ENCODE data around the gene NDUFV3. TPM values are rescaled to one million over a fixed set of nuclear protein-coding genes. Genes with fewer than 3 reads are reported as not detected.
"Not testable (repeated sequence)": the region's sequence is repeated elsewhere in the genome, so short reads cannot be mapped to it uniquely, and the experiment has no call there.

NDUFV3 gene
- total RNA-seq, 2 donors from 2014 or later: 32.9 to 54.0 TPM

GRCh38 chr21:42887326-42887725 lies 5.8 kb upstream of the NDUFV3 start:
- Mint-ChIP-seq H3K9me3 (no peaks in the 10 kb centered on the region), H3K4me1 (ENCODE audit: low read depth in 2 of 2) (peaks cover 1 to 2% of the 10 kb centered on the region in 2 donors), H3K27me3 (no peaks in the 10 kb centered on the region), H3K4me3 (no peak overlapping the region), H3K27ac (no peak overlapping the region), H3K36me3 (no peaks in the 10 kb centered on the region)
- no peak for ATAC-seq
- no peak for DNase-seq (ENCODE audit: low spot score)

- peak in 1 of 2 donors; percentile 18 for ATAC-seq
- peak overlapping the region; percentile 93 for H3K4me3 Mint-ChIP-seq
- DNase-seq (ENCODE audit: low spot score): no peak
- H3K9me3 Mint-ChIP-seq: no peaks in the 10 kb centered on the region
- H3K36me3 Mint-ChIP-seq: no peaks in the 10 kb centered on the region
- H3K27ac Mint-ChIP-seq: peak overlapping the region; percentile 84
- H3K4me1 Mint-ChIP-seq (ENCODE audit: low read depth in 2 of 2): peaks cover 6 to 10% of the 10 kb centered on the region in 2 donors
- H3K27me3 Mint-ChIP-seq: no peaks in the 10 kb centered on the region
These were observed 553 bp upstream of the NDUFV3 start for GRCh38 chr21:42892582-42892930.

GRCh38 chr21:42900446-42900845 lies 7.3 kb downstream of the NDUFV3 start:
- ATAC-seq: no peak
- Mint-ChIP-seq H3K4me1 (ENCODE audit: low read depth in 2 of 2) (peaks cover 6 to 10% of the 10 kb centered on the region in 2 donors), H3K27ac (no peak overlapping the region), H3K4me3 (no peak overlapping the region), H3K36me3 (peaks cover 12% of the 10 kb centered on the region), H3K27me3 (no peaks in the 10 kb centered on the region), H3K9me3 (no peaks in the 10 kb centered on the region)
- no peak for DNase-seq (ENCODE audit: low spot score)

- DNase-seq (ENCODE audit: low spot score): no peak
- Mint-ChIP-seq H3K9me3 (no peaks in the 10 kb centered on the region), H3K27me3 (no peaks in the 10 kb centered on the region), H3K27ac (no peak overlapping the region), H3K4me3 (no peak overlapping the region), H3K36me3 (peaks cover 12% of the 10 kb centered on the region), H3K4me1 (ENCODE audit: low read depth in 2 of 2) (peaks cover 0 to 7% of the 10 kb centered on the region in 2 donors)
- ATAC-seq: no peak
These were observed 10.7 kb downstream of the NDUFV3 start for GRCh38 chr21:42903817-42904216.

DNA sequence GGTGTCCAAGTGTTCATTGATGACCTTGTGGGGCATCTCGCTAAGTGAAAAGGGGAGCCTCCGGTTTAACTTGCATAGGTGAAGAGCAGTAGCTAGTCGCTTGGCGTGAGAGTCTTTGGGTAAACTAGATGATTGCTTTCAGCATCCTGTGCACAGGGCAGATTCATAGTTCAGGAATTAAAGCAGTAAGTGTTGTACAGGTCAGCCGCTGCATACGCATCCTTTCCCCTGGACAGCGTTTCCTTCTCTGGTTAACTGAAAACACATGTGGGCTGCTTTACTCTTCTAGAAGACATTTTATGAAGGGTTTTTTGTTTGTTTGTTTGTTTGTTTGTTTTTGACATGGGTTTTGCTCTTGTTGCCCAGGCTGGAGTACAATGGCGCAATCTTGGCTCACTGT lies 12.1 kb downstream of the NDUFV3 start:
- H3K27me3 Mint-ChIP-seq: no peaks in the 10 kb centered on the region
- H3K36me3 Mint-ChIP-seq: peaks cover 15% of the 10 kb centered on the region
- DNase-seq (ENCODE audit: low spot score): no peak
- no peak for ATAC-seq
- no peak overlapping the region for H3K27ac Mint-ChIP-seq
- H3K4me3 Mint-ChIP-seq: no peak overlapping the region
- peaks cover 0 to 5% of the 10 kb centered on the region in 2 donors for H3K4me1 Mint-ChIP-seq (ENCODE audit: low read depth in 2 of 2)
- H3K9me3 Mint-ChIP-seq: no peaks in the 10 kb centered on the region

GRCh38 chr21:42906233-42906632 lies 13.1 kb downstream of the NDUFV3 start:
- Mint-ChIP-seq H3K27ac (no peak overlapping the region), H3K36me3 (peaks cover 19% of the 10 kb centered on the region), H3K27me3 (no peaks in the 10 kb centered on the region), H3K4me1 (ENCODE audit: low read depth in 2 of 2) (peaks cover 0 to 5% of the 10 kb centered on the region in 2 donors), H3K4me3 (no peak overlapping the region), H3K9me3 (no peaks in the 10 kb centered on the region)
- ATAC-seq (no peak), DNase-seq (ENCODE audit: low spot score) (no peak)

- not testable (repeated sequence) for ATAC-seq; H3K27ac Mint-ChIP-seq; H3K4me1 Mint-ChIP-seq (ENCODE audit: low read depth in 2 of 2); H3K9me3 Mint-ChIP-seq; DNase-seq (ENCODE audit: low spot score); H3K27me3 Mint-ChIP-seq; H3K4me3 Mint-ChIP-seq
- H3K36me3 Mint-ChIP-seq: peaks cover 16% of the 10 kb centered on the region
These were observed 15.4 kb downstream of the NDUFV3 start for GRCh38 chr21:42908484-42908883.

GRCh38 chr21:42911920-42912319 lies 18.8 kb downstream of the NDUFV3 start:
- not testable (repeated sequence) for H3K9me3 Mint-ChIP-seq; H3K27me3 Mint-ChIP-seq; H3K4me3 Mint-ChIP-seq; ATAC-seq; DNase-seq (ENCODE audit: low spot score); H3K4me1 Mint-ChIP-seq (ENCODE audit: low read depth in 2 of 2); H3K36me3 Mint-ChIP-seq; H3K27ac Mint-ChIP-seq

GRCh38 chr21:42913476-42913875 lies 20.4 kb downstream of the NDUFV3 start:
- Mint-ChIP-seq H3K27ac (no peak overlapping the region), H3K36me3 (peaks cover 7% of the 10 kb centered on the region)
- no peak for ATAC-seq

DNA sequence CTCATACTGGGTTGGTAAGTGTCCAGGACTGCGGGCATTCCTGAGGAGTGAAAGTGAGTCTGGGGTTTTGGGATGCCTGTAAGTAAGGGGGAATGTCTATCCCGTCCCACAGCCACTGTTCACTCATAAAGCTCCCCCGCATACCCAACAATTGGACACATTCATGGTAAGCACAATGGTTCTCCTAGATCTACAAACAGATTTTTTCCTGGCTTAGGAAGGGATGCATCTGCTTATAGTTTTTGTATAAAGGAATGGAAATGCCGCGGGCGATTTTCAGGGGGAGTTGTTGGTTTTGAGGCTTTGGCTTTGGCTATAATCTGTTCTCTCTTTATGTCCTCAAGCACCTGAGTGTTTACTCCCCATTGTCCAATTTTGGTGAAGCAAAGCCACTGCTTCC lies 25.2 kb downstream of the NDUFV3 start:
- Mint-ChIP-seq H3K27ac (no peak overlapping the region), H3K4me1 (ENCODE audit: low read depth in 2 of 2) (peaks cover 2% of the 10 kb centered on the region in 2 donors), H3K27me3 (no peaks in the 10 kb centered on the region), H3K4me3 (no peak overlapping the region), H3K9me3 (no peaks in the 10 kb centered on the region), H3K36me3 (no peaks in the 10 kb centered on the region)
- DNase-seq (ENCODE audit: low spot score) (no peak), ATAC-seq (no peak)

More at GRCh38 chr21:42913476-42913875, 20.4 kb downstream of the NDUFV3 start:
- no peak for DNase-seq (ENCODE audit: low spot score)
- no peaks in the 10 kb centered on the region for H3K4me1 Mint-ChIP-seq (ENCODE audit: low read depth in 2 of 2)
- no peaks in the 10 kb centered on the region for H3K27me3 Mint-ChIP-seq
- no peaks in the 10 kb centered on the region for H3K9me3 Mint-ChIP-seq
- no peak overlapping the region for H3K4me3 Mint-ChIP-seq

DNA sequence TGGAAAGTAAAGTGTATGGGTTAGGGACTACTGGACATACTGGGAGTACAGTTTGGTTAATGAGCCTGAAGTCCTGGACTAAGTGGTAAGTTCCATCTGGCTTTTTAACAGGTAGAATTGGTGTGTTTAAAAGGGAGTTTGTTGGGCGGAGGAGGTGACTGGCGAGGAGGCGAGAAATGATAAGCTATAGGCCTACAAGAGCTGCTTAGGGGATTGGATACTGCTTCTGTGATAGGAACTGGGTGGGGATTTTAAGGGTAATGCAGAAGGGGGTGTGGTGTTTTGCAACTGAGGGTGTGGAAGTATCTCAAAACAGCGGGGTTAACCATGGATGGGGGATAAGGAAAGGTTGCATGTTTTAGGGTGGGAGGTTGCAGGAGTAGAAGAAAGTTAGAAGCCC lies 28.8 kb downstream of the NDUFV3 start:
- DNase-seq (ENCODE audit: low spot score) (no peak), ATAC-seq (no peak)
- H3K4me3 Mint-ChIP-seq: no peak overlapping the region
- H3K36me3 Mint-ChIP-seq: no peaks in the 10 kb centered on the region
- H3K27ac Mint-ChIP-seq: no peak overlapping the region
- H3K4me1 Mint-ChIP-seq (ENCODE audit: low read depth in 2 of 2): peaks cover 14 to 15% of the 10 kb centered on the region in 2 donors
- no peaks in the 10 kb centered on the region for H3K9me3 Mint-ChIP-seq
- no peaks in the 10 kb centered on the region for H3K27me3 Mint-ChIP-seq

GRCh38 chr21:42922918-42923317 lies 29.8 kb downstream of the NDUFV3 start:
- Mint-ChIP-seq H3K36me3 (no peaks in the 10 kb centered on the region), H3K27ac (no peak overlapping the region), H3K4me3 (no peak overlapping the region), H3K27me3 (no peaks in the 10 kb centered on the region), H3K4me1 (ENCODE audit: low read depth in 2 of 2) (peaks cover 14 to 15% of the 10 kb centered on the region in 2 donors), H3K9me3 (no peaks in the 10 kb centered on the region)
- ATAC-seq (no peak), DNase-seq (ENCODE audit: low spot score) (no peak)

DNA sequence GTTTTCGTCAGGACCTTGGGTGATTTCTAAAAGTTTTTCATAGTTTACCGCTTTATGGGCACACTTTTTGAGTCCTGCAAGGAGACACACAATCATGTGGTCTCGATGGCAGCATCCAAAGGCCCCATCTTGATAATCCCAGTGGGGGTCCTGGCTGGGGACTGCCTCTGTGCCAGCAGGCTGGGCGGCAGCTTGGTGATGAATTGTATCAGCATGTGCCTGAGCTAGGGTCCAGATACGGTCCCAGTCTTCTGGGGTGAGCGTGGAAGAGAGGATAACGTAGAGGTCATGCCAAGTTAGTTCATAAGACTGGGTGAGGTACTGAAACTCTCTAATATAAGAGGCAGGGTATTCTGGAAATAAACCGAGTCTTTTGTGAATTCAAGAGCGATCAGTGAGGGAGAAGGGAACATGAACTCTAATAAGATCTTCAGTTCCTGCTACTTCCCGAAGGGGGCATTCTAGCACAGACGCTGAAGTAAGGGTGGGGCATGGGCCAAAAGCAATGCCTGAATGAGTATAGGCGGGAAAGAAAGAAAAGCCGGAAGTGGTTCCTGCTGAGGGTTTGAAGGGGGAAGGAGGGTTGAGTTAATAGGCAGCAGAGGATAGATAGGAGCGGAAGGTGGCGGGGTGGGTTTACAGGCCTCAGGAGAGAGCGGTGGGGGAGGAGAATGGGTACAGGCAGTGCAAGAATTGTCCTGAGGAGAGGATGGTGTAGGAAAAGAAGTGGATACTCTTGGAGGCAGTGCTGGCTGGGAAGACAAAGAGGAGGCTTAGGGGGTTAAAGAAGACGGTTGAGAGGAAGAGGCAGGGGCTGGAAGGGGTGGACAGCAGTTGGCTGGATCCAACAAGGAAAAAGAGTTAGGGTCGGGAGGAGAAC lies 30.7 kb downstream of the NDUFV3 start:
- H3K9me3 Mint-ChIP-seq: no peaks in the 10 kb centered on the region
- DNase-seq (ENCODE audit: low spot score) (peak; percentile 79), ATAC-seq (peak; percentile 96 to 98)
- H3K27ac Mint-ChIP-seq: peak overlapping the region; percentile 58 to 61
- no peaks in the 10 kb centered on the region for H3K36me3 Mint-ChIP-seq
- H3K27me3 Mint-ChIP-seq: no peaks in the 10 kb centered on the region
- peak overlapping the region; percentile 62 for H3K4me3 Mint-ChIP-seq
- H3K4me1 Mint-ChIP-seq (ENCODE audit: low read depth in 2 of 2): peaks cover 14 to 15% of the 10 kb centered on the region in 2 donors

DNA sequence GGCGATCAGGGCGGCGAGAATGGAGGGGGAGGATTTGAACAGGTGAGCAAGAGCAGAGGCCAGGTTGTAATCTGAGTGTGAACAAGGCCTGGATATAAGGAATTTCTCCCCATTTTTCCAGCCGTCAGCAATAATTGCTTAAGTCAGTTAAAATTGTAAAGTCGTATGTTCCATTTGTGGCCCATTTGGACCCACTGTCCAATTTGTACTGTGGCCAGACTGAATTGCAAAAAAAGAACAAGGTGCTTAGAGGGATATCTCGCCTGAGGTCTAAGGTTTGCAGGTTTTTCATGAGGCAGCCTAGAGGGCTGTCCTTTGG lies 31.3 kb downstream of the NDUFV3 start:
- no peaks in the 10 kb centered on the region for H3K9me3 Mint-ChIP-seq
- DNase-seq (ENCODE audit: low spot score): no peak
- H3K27me3 Mint-ChIP-seq: no peaks in the 10 kb centered on the region
- no peaks in the 10 kb centered on the region for H3K36me3 Mint-ChIP-seq
- peak overlapping the region; percentile 62 for H3K4me3 Mint-ChIP-seq
- peaks cover 14 to 15% of the 10 kb centered on the region in 2 donors for H3K4me1 Mint-ChIP-seq (ENCODE audit: low read depth in 2 of 2)
- peak overlapping the region; percentile 58 to 61 for H3K27ac Mint-ChIP-seq
- no peak for ATAC-seq
